Nephron progenitor cell (in vitro differentiated cells): ENCODE data around the gene TBCEL.

Source experiments
- DNase-seq: peaks from one replicate; pipeline ENCODE4 v3.0.0; 2021
- H3K27ac Mint-ChIP-seq: 2 replicates; pipeline ENCODE4 v1.8.0; 2021; ENCODE audit warnings: mild to moderate bottlenecking, moderate library complexity, mixed read lengths
- H3K27me3 Mint-ChIP-seq: 2 replicates; pipeline ENCODE4 v1.8.0; 2021; ENCODE audit warnings: mild to moderate bottlenecking, low read depth, mixed read lengths; ENCODE audit not compliant: poor library complexity
- H3K36me3 Mint-ChIP-seq: 2 replicates; pipeline ENCODE4 v1.8.0; 2021; ENCODE audit warnings: low read depth, mixed read lengths
- H3K4me1 Mint-ChIP-seq: 2 replicates; pipeline ENCODE4 v1.8.0; 2021; ENCODE audit warnings: mixed read lengths
- H3K4me3 Mint-ChIP-seq: 2 replicates; pipeline ENCODE4 v1.8.0; 2021; ENCODE audit warnings: mild to moderate bottlenecking, moderate library complexity, mixed read lengths
- H3K9me3 Mint-ChIP-seq: 2 replicates; pipeline ENCODE4 v1.8.0; 2021; ENCODE audit warnings: mild to moderate bottlenecking, moderate library complexity, mixed read lengths
- CTCF ChIP-seq: fragments of 200-600 bp; sonication (generic); IDR thresholded peaks from 2 replicates; pipeline ENCODE4 v1.5.0; 2021; ENCODE audit warnings: antibody characterized with exemption

Gene TBCEL

GRCh38 chr11:121032546-121032945 lies 8.6 kb downstream of the TBCEL start:
- no peaks in the 10 kb centered on the region for H3K27me3 Mint-ChIP-seq
- no peak overlapping the region for H3K4me3 Mint-ChIP-seq
- no peak overlapping the region for H3K27ac Mint-ChIP-seq
- DNase-seq, result no peak
- H3K9me3 Mint-ChIP-seq, result no peaks in the 10 kb centered on the region
- no peak for TF ChIP-seq CTCF
- H3K4me1 Mint-ChIP-seq, result peaks cover 7% of the 10 kb centered on the region
- H3K36me3 Mint-ChIP-seq, result no peaks in the 10 kb centered on the region

- Mint-ChIP-seq H3K27me3 (no peaks in the 10 kb centered on the region), H3K27ac (no peak overlapping the region), H3K4me1 (peaks cover 13% of the 10 kb centered on the region), H3K36me3 (no peaks in the 10 kb centered on the region), H3K9me3 (no peaks in the 10 kb centered on the region), H3K4me3 (no peak overlapping the region)
- DNase-seq, result no peak
- no peak for TF ChIP-seq CTCF
These were observed 9.7 kb downstream of the TBCEL start for GRCh38 chr11:121033635-121034034.

GRCh38 chr11:121035169-121035755 lies 11.4 kb downstream of the TBCEL start:
- H3K27me3 Mint-ChIP-seq, result no peaks in the 10 kb centered on the region
- no peak for TF ChIP-seq CTCF
- H3K4me3 Mint-ChIP-seq, result no peak overlapping the region
- H3K9me3 Mint-ChIP-seq, result no peaks in the 10 kb centered on the region
- no peak for DNase-seq
- no peaks in the 10 kb centered on the region for H3K36me3 Mint-ChIP-seq
- peaks cover 29% of the 10 kb centered on the region for H3K4me1 Mint-ChIP-seq
- no peak overlapping the region for H3K27ac Mint-ChIP-seq

GRCh38 chr11:121035780-121036179 lies 11.9 kb downstream of the TBCEL start:
- peaks cover 34% of the 10 kb centered on the region for H3K4me1 Mint-ChIP-seq
- H3K36me3 Mint-ChIP-seq, result no peaks in the 10 kb centered on the region
- no peak overlapping the region for H3K4me3 Mint-ChIP-seq
- DNase-seq, result no peak
- no peak for TF ChIP-seq CTCF
- no peak overlapping the region for H3K27ac Mint-ChIP-seq
- H3K27me3 Mint-ChIP-seq, result no peaks in the 10 kb centered on the region
- no peaks in the 10 kb centered on the region for H3K9me3 Mint-ChIP-seq

GRCh38 chr11:121037016-121037415 lies 13.1 kb downstream of the TBCEL start:
- Mint-ChIP-seq H3K4me3 (no peak overlapping the region), H3K4me1 (peaks cover 45% of the 10 kb centered on the region), H3K36me3 (no peaks in the 10 kb centered on the region), H3K9me3 (no peaks in the 10 kb centered on the region), H3K27me3 (no peaks in the 10 kb centered on the region), H3K27ac (no peak overlapping the region)
- TF ChIP-seq CTCF, result no peak
- DNase-seq, result no peak

GRCh38 chr11:121038648-121039409 lies 14.9 kb downstream of the TBCEL start:
- peak overlapping the region; percentile 5 for H3K4me3 Mint-ChIP-seq
- no peaks in the 10 kb centered on the region for H3K27me3 Mint-ChIP-seq
- peak overlapping the region; percentile 46 for H3K27ac Mint-ChIP-seq
- peaks cover 45% of the 10 kb centered on the region for H3K4me1 Mint-ChIP-seq
- no peak for DNase-seq
- H3K9me3 Mint-ChIP-seq, result no peaks in the 10 kb centered on the region
- no peaks in the 10 kb centered on the region for H3K36me3 Mint-ChIP-seq
- TF ChIP-seq CTCF, result no peak
